Stimulated activated CD4-positive, alpha-beta T cell treated with anti-CD3 and anti-CD28 coated beads, Interleukin-4, amount 100 ng/mL, for 48 hours (primary cell): ENCODE results near the gene PRKCI.
"Not testable (repeated sequence)": the region's sequence is repeated elsewhere in the genome, so short reads cannot be mapped to it uniquely, and the experiment has no call there.

Experiments
- DNase-seq, 2 donors: peaks; one replicate each; pipeline ENCODE4 v3.0.0-alpha.2; 2020; ENCODE audit warnings: low read depth in 2 of 2

PRKCI gene

GRCh38 chr3:170338690-170339340 is 116.6 kb downstream of the PRKCI start:
- DNase-seq: no peak

GRCh38 chr3:170342273-170342672 is 120.0 kb downstream of the PRKCI start:
- DNase-seq: not testable (repeated sequence)

GRCh38 chr3:170343859-170344258 is 121.6 kb downstream of the PRKCI start:
- not testable (repeated sequence) for DNase-seq

- no peak for DNase-seq
Measured at GRCh38 chr3:170344971-170345370, 122.7 kb downstream of the PRKCI start.

GRCh38 chr3:170346481-170347392 is 124.5 kb downstream of the PRKCI start:
- DNase-seq: no peak

- DNase-seq: no peak
Measured at GRCh38 chr3:170350515-170351413, 128.5 kb downstream of the PRKCI start.

- no peak for DNase-seq
Measured at GRCh38 chr3:170352936-170353335, 130.7 kb downstream of the PRKCI start.

GRCh38 chr3:170353485-170353884 is 131.3 kb downstream of the PRKCI start:
- DNase-seq: no peak

- no peak for DNase-seq
Measured at GRCh38 chr3:170354760-170355159, 132.5 kb downstream of the PRKCI start.
